ENCODE measurements around the gene PERM1. TPM values are rescaled to one million over a fixed set of nuclear protein-coding genes. Genes with fewer than 3 reads are reported as not detected.

PERM1 gene
- polyA plus RNA-seq, 1 donor (not counting 4 experiments of a cell fraction or from before 2014, with no cell fraction given): not detected

DNA sequence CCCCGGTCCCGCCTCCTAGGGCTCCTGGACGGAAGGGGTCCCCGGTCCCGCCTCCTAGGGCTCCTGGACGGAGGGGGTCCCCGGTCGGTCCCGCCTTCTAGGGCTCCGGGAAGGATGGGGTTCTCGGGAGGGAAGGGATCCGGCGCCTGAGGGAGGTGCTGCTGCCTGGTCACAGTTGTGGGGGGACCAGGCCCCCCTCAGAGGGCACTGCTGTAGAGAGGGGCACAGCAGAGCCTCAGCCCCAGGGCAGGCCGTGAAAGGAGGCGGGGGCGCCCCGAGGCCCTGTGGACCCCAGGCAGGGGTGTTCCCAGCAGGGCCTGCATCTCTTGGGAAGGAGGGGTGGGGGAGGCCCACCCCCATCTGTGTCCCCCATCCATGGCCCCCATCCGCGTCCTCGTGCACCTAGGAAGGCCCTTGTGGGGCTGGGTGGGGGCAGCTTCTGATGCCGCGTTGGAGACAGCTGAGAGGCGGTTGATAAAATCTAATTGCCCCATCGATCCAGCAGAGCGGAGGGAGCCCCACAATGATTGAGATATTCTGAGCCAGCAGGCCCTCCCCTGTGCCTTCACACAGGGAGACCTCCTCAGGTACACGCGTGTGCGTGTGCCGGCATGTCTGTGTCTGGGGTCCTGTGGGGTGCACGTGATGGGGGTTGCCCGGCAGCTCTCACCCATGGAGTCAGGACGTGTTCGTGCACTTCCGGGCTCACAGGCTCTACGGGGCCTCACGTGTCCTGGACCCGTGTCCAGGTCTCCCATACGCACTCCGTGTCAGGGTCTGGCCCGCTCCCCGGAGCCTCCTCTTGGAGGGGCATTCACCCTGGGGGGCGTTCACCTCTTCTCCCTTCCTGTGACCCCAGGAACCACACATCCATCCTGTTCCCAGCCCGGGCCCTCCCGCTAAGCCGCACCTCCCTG, 45.3 kb downstream of the PERM1 start:
- H3K9me1 ChIP-seq (ENCODE audit: control insufficient read depth, extremely low read depth, insufficient read depth, low read length): no peaks in the 10 kb centered on the region
- no peak for DNase-seq (ENCODE audit: low read depth, low spot score)
- no peaks in the 10 kb centered on the region for H3K79me2 ChIP-seq (ENCODE audit: control insufficient read depth, insufficient read depth, low read length)
- TF ChIP-seq, protein P1, sequence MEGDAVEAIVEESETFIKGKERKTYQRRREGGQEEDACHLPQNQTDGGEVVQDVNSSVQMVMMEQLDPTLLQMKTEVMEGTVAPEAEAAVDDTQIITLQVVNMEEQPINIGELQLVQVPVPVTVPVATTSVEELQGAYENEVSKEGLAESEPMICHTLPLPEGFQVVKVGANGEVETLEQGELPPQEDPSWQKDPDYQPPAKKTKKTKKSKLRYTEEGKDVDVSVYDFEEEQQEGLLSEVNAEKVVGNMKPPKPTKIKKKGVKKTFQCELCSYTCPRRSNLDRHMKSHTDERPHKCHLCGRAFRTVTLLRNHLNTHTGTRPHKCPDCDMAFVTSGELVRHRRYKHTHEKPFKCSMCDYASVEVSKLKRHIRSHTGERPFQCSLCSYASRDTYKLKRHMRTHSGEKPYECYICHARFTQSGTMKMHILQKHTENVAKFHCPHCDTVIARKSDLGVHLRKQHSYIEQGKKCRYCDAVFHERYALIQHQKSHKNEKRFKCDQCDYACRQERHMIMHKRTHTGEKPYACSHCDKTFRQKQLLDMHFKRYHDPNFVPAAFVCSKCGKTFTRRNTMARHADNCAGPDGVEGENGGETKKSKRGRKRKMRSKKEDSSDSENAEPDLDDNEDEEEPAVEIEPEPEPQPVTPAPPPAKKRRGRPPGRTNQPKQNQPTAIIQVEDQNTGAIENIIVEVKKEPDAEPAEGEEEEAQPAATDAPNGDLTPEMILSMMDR (optimal IDR thresholded peaks at IDR 0.05 in 1 of 3, IDR thresholded peaks at IDR 0.05 in 1 of 3, conservative IDR thresholded peaks at IDR 0.05 in 1 of 3; ENCODE audit: extremely low read depth in 1 of 3, insufficient read depth in 2 of 3, low read length in 3 of 3): no peak
- TF ChIP-seq EZH2 (IDR thresholded peaks at IDR 0.05; ENCODE audit: low read length): peak; percentile 81
- no peaks in the 10 kb centered on the region for H4K20me1 ChIP-seq (ENCODE audit: control insufficient read depth, extremely low read depth, insufficient read depth, low read length)
- no peaks in the 10 kb centered on the region for H3K36me3 ChIP-seq (ENCODE audit: control insufficient read depth in 2 of 2, extremely low read depth in 1 of 2, insufficient read depth in 2 of 2, low read length in 2 of 2)
- peaks cover 11% of the 10 kb centered on the region for H3K4me1 ChIP-seq (ENCODE audit: control insufficient read depth, extremely low read depth, insufficient read depth, low read length)
- H3K4me2 ChIP-seq (ENCODE audit: control insufficient read depth, extremely low read depth, insufficient read depth, low read depth, low read length): no peak overlapping the region
- no peak overlapping the region for H3K9ac ChIP-seq (ENCODE audit: control insufficient read depth, extremely low read depth, insufficient read depth, low read length)
- H3K9me3 ChIP-seq (ENCODE audit: control insufficient read depth, low read depth, low read length): no peaks in the 10 kb centered on the region
- H3K27ac ChIP-seq (ENCODE audit: control insufficient read depth, insufficient read depth, low read length): no peak overlapping the region
- H3K4me3 ChIP-seq (ENCODE audit: control insufficient read depth in 2 of 3, extremely low read depth in 1 of 3, insufficient read depth in 2 of 3, low read depth in 1 of 3, low read length in 3 of 3): no peak overlapping the region
- peaks cover 80% of the 10 kb centered on the region for H3K27me3 ChIP-seq (ENCODE audit: control insufficient read depth, extremely low read depth, insufficient read depth, low read length)
- H2AFZ ChIP-seq (ENCODE audit: control insufficient read depth, low read length): no peak overlapping the region
- dilution Hi-C loops (cut with MboI; ENCODE audit: extremely low pct_ligation_motif_present, low sequenced_read_pairs): no loop called here
- no peak for FAIRE-seq

DNA sequence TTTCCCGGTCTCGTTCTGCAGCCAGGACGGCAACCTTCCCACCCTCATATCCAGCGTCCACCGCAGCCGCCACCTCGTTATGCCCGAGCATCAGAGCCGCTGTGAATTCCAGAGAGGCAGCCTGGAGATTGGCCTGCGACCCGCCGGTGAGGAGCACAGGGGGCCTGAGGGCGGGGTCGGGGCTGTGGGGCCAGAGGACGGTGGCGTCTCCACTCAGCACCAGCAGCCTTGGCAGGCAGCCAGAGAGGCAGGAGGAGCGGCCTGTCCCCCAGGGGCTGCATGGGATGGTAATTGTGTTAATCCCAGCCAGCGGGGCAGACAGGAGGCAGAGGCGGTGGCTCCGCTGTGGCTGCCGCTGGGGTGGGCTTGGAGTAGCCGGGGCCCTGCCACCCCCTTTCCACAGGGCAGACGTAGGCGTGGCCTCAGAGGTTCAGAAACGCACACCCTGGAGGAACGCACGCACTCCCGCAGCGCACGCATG, 46.1 kb downstream of the PERM1 start:
- Histone ChIP-seq H3K79me2 (ENCODE audit: control insufficient read depth, insufficient read depth, low read length) (no peaks in the 10 kb centered on the region), H4K20me1 (ENCODE audit: control insufficient read depth, extremely low read depth, insufficient read depth, low read length) (no peaks in the 10 kb centered on the region), H3K27me3 (ENCODE audit: control insufficient read depth, extremely low read depth, insufficient read depth, low read length) (peaks cover 79% of the 10 kb centered on the region), H3K4me1 (ENCODE audit: control insufficient read depth, extremely low read depth, insufficient read depth, low read length) (peaks cover 4% of the 10 kb centered on the region), H3K36me3 (ENCODE audit: control insufficient read depth in 2 of 2, extremely low read depth in 1 of 2, insufficient read depth in 2 of 2, low read length in 2 of 2) (no peaks in the 10 kb centered on the region), H2AFZ (ENCODE audit: control insufficient read depth, low read length) (no peak overlapping the region), H3K9me1 (ENCODE audit: control insufficient read depth, extremely low read depth, insufficient read depth, low read length) (no peaks in the 10 kb centered on the region), H3K27ac (ENCODE audit: control insufficient read depth, insufficient read depth, low read length) (no peak overlapping the region), H3K9ac (ENCODE audit: control insufficient read depth, extremely low read depth, insufficient read depth, low read length) (no peak overlapping the region), H3K4me2 (ENCODE audit: control insufficient read depth, extremely low read depth, insufficient read depth, low read depth, low read length) (no peak overlapping the region), H3K4me3 (ENCODE audit: control insufficient read depth in 2 of 3, extremely low read depth in 1 of 3, insufficient read depth in 2 of 3, low read depth in 1 of 3, low read length in 3 of 3) (no peak overlapping the region), H3K9me3 (ENCODE audit: control insufficient read depth, low read depth, low read length) (no peaks in the 10 kb centered on the region)
- FAIRE-seq (no peak), DNase-seq (ENCODE audit: low read depth, low spot score) (no peak)
- dilution Hi-C loops (cut with MboI; ENCODE audit: extremely low pct_ligation_motif_present, low sequenced_read_pairs): no loop called here
- TF ChIP-seq, protein P1 (optimal IDR thresholded peaks at IDR 0.05 in 1 of 3, IDR thresholded peaks at IDR 0.05 in 1 of 3, conservative IDR thresholded peaks at IDR 0.05 in 1 of 3; ENCODE audit: extremely low read depth in 1 of 3, insufficient read depth in 2 of 3, low read length in 3 of 3): no peak
- TF ChIP-seq EZH2 (IDR thresholded peaks at IDR 0.05; ENCODE audit: low read length): no peak

Measured in keratinocyte (primary cell).